GM23338 (cell line): ENCODE data around the gene SNCA. TPM values are rescaled to one million over a fixed set of nuclear protein-coding genes. Genes with fewer than 3 reads are reported as not detected.

Source experiments
- ATAC-seq: fragments of 200-7000 bp; cut with Tn5 transposase; 3 replicates; pipeline ENCODE4 v1.9.1; 2020
- DNase-seq: peaks from one replicate; pipeline ENCODE4 v3.0.0-alpha.2; 2015; ENCODE audit warnings: low spot score
- H2AFZ ChIP-seq: fragments of 200-600 bp; sonication (generic); 2 replicates; pipeline ENCODE4 v1.8.0; 2016; ENCODE audit warnings: antibody characterized with exemption, mild to moderate bottlenecking, moderate library complexity
- H3F3A ChIP-seq: fragments of 200-600 bp; sonication (generic); replicated peaks from 2 replicates; pipeline ENCODE4 v1.8.0; 2017; ENCODE audit warnings: antibody characterized with exemption, mixed run types, low read depth
- H3K27ac ChIP-seq: fragments of 200-600 bp; sonication (generic); 2 replicates; pipeline ENCODE4 v1.6.1; 2016; ENCODE audit warnings: low read depth
- H3K27me3 ChIP-seq: fragments of 200-600 bp; sonication (generic); 2 replicates; pipeline ENCODE4 v1.8.0; 2016; ENCODE audit warnings: mild to moderate bottlenecking, mixed run types, moderate library complexity; ENCODE audit not compliant: insufficient read depth
- H3K36me3 ChIP-seq: fragments of 200-600 bp; sonication (generic); 2 replicates; pipeline ENCODE4 v1.8.0; 2016; ENCODE audit warnings: mild to moderate bottlenecking; ENCODE audit not compliant: insufficient read depth
- H3K4me1 ChIP-seq: fragments of 200-600 bp; sonication (generic); 2 replicates; pipeline ENCODE4 v1.8.0; 2016; ENCODE audit warnings: mild to moderate bottlenecking, moderate library complexity; ENCODE audit not compliant: insufficient read depth
- H3K4me2 ChIP-seq: fragments of 200-600 bp; sonication (generic); 2 replicates; pipeline ENCODE4 v1.7.1; 2017; ENCODE audit warnings: mixed run types
- H3K4me3 ChIP-seq: fragments of 200-600 bp; sonication (generic); 2 replicates; pipeline ENCODE4 v1.6.1; 2016; ENCODE audit warnings: mixed run types
- H3K79me2 ChIP-seq: fragments of 200-600 bp; sonication (generic); replicated peaks from 2 replicates; pipeline ENCODE4 v1.8.0; 2017; ENCODE audit warnings: mild to moderate bottlenecking; ENCODE audit not compliant: insufficient read depth
- H3K9me2 ChIP-seq: fragments of 200-600 bp; sonication (generic); 2 replicates; pipeline ENCODE4 v1.8.0; 2017; ENCODE audit not compliant: insufficient read depth
- H4K20me1 ChIP-seq: fragments of 200-600 bp; sonication (generic); replicated peaks from 2 replicates; pipeline ENCODE4 v1.8.0; 2017; ENCODE audit warnings: mild to moderate bottlenecking; ENCODE audit not compliant: insufficient read depth
- H3K27ac Mint-ChIP-seq: 2 replicates; pipeline ENCODE4 v1.8.0; 2020; ENCODE audit warnings: inconsistent platforms, mild to moderate bottlenecking, moderate library complexity, mixed read lengths
- H3K27me3 Mint-ChIP-seq: 3 replicates; pipeline ENCODE4 v1.8.0; 2022; ENCODE audit warnings: low read depth, mild to moderate bottlenecking, moderate library complexity, mixed read lengths, inconsistent platforms; ENCODE audit not compliant: insufficient read depth, poor library complexity
- H3K36me3 Mint-ChIP-seq: 3 replicates; pipeline ENCODE4 v1.8.0; 2021; ENCODE audit warnings: low read depth, mild to moderate bottlenecking, inconsistent platforms, moderate library complexity, mixed read lengths
- H3K4me1 Mint-ChIP-seq: 3 replicates; pipeline ENCODE4 v1.8.0; 2020; ENCODE audit warnings: mild to moderate bottlenecking, inconsistent platforms, mixed read lengths
- H3K4me3 Mint-ChIP-seq: 3 replicates; pipeline ENCODE4 v1.8.0; 2021; ENCODE audit warnings: moderate library complexity, mild to moderate bottlenecking, inconsistent platforms, mixed read lengths
- H3K9me3 Mint-ChIP-seq: 3 replicates; pipeline ENCODE4 v1.8.0; 2020; ENCODE audit warnings: moderate library complexity, mild to moderate bottlenecking, inconsistent platforms, mixed read lengths
- CREB1 ChIP-seq: fragments of 250-450 bp; sonication (Bioruptor Pico); IDR thresholded peaks from 2 replicates; pipeline ENCODE4 v1.5.0; 2020; ENCODE audit warnings: low read depth, mild to moderate bottlenecking, moderate library complexity
- CTCF ChIP-seq, 2 experiments: fragments of 200-600 bp in 1 of 2; sonication (generic) in 1 of 2; conservative IDR thresholded peaks; 2 replicates each; pipeline versions ENCODE4 v1.5.1 to v1.6.1; 2016 to 2017; ENCODE audit warnings: antibody characterized with exemption in 2 of 2, low read depth in 2 of 2, mild to moderate bottlenecking in 2 of 2, moderate library complexity in 1 of 2
- EZH2 ChIP-seq: fragments of 200-600 bp; sonication (generic); IDR thresholded peaks from one replicate; pipeline ENCODE4 v1.8.0; 2017; ENCODE audit warnings: antibody characterized with exemption, mild to moderate bottlenecking, low read depth; ENCODE audit not compliant: unreplicated experiment
- JUNB ChIP-seq: IDR thresholded peaks from one replicate; pipeline ENCODE4 v1.6.1; 2016; ENCODE audit warnings: antibody characterized with exemption; ENCODE audit not compliant: unreplicated experiment
- NANOG ChIP-seq: IDR thresholded peaks from 2 replicates; pipeline ENCODE4 v1.6.1; 2016; ENCODE audit warnings: antibody characterized with exemption, borderline replicate concordance
- POLR2AphosphoS5 ChIP-seq: IDR thresholded peaks from 2 replicates; pipeline ENCODE4 v1.6.1; 2016; ENCODE audit warnings: antibody characterized with exemption, low read depth
- STAT1 ChIP-seq: IDR thresholded peaks from one replicate; pipeline ENCODE4 v1.6.1; 2016; ENCODE audit warnings: antibody characterized with exemption; ENCODE audit not compliant: unreplicated experiment
- ZNF114 ChIP-seq: fragments of 250-450 bp; sonication (Bioruptor Pico); IDR thresholded peaks from 2 replicates; pipeline ENCODE4 v1.5.0; 2020; ENCODE audit warnings: mild to moderate bottlenecking, moderate library complexity
- polyA plus RNA-seq: library from polyadenylated mRNA; unstranded; fragments of >200 nt; fragmentation: Nextera tagmentation; extraction: Ambion mirVana; gene quantifications from 2 replicates; pipeline ENCODE4 v1.2.1, GENCODE V29; 2016
- total RNA-seq: library from RNA; depleted of rRNA; stranded (reverse); fragments of >200 nt; shearing (Covaris generic); gene quantifications from 2 replicates; pipeline ENCODE4 v1.2.3, GENCODE V29; 2014
- TF ChIP-seq, protein P1 (sequence below): fragments of 250-450 bp; sonication (Bioruptor Pico); IDR thresholded peaks from 2 replicates; pipeline ENCODE4 v1.5.0; 2020; ENCODE audit warnings: mild to moderate bottlenecking, moderate library complexity
- TF ChIP-seq, protein P2 (sequence below): IDR thresholded peaks from one replicate; pipeline ENCODE4 v1.6.1; 2018; ENCODE audit warnings: antibody characterized with exemption; ENCODE audit not compliant: unreplicated experiment

Gene SNCA
- total and polyA plus RNA-seq, 2 experiments from 2014 or later: 15.6 to 31.1 TPM

DNA sequence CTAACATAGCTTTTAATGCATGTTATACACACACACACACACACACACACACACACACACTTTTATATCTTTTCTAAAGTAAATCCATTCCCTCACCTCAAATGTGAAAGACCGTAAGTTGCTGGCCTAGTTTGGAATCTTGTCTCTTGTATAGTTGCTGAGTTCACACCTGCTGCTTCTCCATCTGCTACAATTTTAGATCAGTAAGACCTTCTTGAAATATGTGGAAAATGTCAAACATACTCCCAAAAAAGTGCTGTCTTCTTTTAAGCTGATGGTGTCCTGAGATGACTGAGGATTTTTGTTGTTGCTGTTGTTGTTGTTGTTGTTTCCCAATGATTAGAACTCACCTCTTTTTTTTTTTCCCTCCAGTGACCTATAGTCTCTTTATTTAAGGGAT lies 121.3 kb downstream of the SNCA start:
- Histone ChIP-seq H3K27ac (no peak overlapping the region), H3K27me3 (no peaks in the 10 kb centered on the region), H3K4me1 (no peaks in the 10 kb centered on the region; the same call in 1 of the 2 replicates), H3F3A (no peaks in the 10 kb centered on the region), H4K20me1 (no peaks in the 10 kb centered on the region), H2AFZ (no peak overlapping the region), H3K79me2 (no peaks in the 10 kb centered on the region), H3K4me3 (no peak overlapping the region), H3K4me2 (no peak overlapping the region), H3K36me3 (no peaks in the 10 kb centered on the region), H3K9me2 (no peaks in the 10 kb centered on the region)
- H3K36me3 Mint-ChIP-seq: no peaks in the 10 kb centered on the region
- no peaks in the 10 kb centered on the region for H3K9me3 Mint-ChIP-seq
- H3K4me3 Mint-ChIP-seq: no peak overlapping the region
- H3K27me3 Mint-ChIP-seq: no peaks in the 10 kb centered on the region
- H3K27ac Mint-ChIP-seq: no peak overlapping the region
- H3K4me1 Mint-ChIP-seq: peaks cover 7% of the 10 kb centered on the region
- TF ChIP-seq STAT1 (no peak), CREB1 (CRISPR knock-in tag) (no peak), NANOG (no peak), CTCF (conservative IDR thresholded peaks at IDR 0.05; ENCODE audit: low read depth in 2 of 2) (no peak), JUNB (no peak), POLR2AphosphoS5 (no peak), ZNF114 (no peak), EZH2 (no peak)
- TF ChIP-seq, protein P1, sequence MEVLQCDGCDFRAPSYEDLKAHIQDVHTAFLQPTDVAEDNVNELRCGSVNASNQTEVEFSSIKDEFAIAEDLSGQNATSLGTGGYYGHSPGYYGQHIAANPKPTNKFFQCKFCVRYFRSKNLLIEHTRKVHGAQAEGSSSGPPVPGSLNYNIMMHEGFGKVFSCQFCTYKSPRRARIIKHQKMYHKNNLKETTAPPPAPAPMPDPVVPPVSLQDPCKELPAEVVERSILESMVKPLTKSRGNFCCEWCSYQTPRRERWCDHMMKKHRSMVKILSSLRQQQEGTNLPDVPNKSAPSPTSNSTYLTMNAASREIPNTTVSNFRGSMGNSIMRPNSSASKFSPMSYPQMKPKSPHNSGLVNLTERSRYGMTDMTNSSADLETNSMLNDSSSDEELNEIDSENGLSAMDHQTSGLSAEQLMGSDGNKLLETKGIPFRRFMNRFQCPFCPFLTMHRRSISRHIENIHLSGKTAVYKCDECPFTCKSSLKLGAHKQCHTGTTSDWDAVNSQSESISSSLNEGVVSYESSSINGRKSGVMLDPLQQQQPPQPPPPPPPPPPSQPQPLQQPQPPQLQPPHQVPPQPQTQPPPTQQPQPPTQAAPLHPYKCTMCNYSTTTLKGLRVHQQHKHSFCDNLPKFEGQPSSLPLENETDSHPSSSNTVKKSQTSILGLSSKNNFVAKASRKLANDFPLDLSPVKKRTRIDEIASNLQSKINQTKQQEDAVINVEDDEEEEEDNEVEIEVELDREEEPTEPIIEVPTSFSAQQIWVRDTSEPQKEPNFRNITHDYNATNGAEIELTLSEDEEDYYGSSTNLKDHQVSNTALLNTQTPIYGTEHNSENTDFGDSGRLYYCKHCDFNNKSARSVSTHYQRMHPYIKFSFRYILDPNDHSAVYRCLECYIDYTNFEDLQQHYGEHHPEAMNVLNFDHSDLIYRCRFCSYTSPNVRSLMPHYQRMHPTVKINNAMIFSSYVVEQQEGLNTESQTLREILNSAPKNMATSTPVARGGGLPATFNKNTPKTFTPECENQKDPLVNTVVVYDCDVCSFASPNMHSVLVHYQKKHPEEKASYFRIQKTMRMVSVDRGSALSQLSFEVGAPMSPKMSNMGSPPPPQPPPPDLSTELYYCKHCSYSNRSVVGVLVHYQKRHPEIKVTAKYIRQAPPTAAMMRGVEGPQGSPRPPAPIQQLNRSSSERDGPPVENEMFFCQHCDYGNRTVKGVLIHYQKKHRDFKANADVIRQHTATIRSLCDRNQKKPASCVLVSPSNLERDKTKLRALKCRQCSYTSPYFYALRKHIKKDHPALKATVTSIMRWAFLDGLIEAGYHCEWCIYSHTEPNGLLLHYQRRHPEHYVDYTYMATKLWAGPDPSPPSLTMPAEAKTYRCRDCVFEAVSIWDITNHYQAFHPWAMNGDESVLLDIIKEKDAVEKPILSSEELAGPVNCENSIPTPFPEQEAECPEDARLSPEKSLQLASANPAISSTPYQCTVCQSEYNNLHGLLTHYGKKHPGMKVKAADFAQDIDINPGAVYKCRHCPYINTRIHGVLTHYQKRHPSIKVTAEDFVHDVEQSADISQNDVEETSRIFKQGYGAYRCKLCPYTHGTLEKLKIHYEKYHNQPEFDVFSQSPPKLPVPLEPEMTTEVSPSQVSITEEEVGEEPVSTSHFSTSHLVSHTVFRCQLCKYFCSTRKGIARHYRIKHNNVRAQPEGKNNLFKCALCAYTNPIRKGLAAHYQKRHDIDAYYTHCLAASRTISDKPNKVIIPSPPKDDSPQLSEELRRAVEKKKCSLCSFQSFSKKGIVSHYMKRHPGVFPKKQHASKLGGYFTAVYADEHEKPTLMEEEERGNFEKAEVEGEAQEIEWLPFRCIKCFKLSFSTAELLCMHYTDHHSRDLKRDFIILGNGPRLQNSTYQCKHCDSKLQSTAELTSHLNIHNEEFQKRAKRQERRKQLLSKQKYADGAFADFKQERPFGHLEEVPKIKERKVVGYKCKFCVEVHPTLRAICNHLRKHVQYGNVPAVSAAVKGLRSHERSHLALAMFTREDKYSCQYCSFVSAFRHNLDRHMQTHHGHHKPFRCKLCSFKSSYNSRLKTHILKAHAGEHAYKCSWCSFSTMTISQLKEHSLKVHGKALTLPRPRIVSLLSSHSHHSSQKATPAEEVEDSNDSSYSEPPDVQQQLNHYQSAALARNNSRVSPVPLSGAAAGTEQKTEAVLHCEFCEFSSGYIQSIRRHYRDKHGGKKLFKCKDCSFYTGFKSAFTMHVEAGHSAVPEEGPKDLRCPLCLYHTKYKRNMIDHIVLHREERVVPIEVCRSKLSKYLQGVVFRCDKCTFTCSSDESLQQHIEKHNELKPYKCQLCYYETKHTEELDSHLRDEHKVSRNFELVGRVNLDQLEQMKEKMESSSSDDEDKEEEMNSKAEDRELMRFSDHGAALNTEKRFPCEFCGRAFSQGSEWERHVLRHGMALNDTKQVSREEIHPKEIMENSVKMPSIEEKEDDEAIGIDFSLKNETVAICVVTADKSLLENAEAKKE: no peak
- TF ChIP-seq, protein P2, sequence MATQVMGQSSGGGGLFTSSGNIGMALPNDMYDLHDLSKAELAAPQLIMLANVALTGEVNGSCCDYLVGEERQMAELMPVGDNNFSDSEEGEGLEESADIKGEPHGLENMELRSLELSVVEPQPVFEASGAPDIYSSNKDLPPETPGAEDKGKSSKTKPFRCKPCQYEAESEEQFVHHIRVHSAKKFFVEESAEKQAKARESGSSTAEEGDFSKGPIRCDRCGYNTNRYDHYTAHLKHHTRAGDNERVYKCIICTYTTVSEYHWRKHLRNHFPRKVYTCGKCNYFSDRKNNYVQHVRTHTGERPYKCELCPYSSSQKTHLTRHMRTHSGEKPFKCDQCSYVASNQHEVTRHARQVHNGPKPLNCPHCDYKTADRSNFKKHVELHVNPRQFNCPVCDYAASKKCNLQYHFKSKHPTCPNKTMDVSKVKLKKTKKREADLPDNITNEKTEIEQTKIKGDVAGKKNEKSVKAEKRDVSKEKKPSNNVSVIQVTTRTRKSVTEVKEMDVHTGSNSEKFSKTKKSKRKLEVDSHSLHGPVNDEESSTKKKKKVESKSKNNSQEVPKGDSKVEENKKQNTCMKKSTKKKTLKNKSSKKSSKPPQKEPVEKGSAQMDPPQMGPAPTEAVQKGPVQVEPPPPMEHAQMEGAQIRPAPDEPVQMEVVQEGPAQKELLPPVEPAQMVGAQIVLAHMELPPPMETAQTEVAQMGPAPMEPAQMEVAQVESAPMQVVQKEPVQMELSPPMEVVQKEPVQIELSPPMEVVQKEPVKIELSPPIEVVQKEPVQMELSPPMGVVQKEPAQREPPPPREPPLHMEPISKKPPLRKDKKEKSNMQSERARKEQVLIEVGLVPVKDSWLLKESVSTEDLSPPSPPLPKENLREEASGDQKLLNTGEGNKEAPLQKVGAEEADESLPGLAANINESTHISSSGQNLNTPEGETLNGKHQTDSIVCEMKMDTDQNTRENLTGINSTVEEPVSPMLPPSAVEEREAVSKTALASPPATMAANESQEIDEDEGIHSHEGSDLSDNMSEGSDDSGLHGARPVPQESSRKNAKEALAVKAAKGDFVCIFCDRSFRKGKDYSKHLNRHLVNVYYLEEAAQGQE: no peak
- DNase-seq (no peak), ATAC-seq (no peak)
